ENCODE results near the gene ANKRD11.

The ANKRD11 gene

DNA sequence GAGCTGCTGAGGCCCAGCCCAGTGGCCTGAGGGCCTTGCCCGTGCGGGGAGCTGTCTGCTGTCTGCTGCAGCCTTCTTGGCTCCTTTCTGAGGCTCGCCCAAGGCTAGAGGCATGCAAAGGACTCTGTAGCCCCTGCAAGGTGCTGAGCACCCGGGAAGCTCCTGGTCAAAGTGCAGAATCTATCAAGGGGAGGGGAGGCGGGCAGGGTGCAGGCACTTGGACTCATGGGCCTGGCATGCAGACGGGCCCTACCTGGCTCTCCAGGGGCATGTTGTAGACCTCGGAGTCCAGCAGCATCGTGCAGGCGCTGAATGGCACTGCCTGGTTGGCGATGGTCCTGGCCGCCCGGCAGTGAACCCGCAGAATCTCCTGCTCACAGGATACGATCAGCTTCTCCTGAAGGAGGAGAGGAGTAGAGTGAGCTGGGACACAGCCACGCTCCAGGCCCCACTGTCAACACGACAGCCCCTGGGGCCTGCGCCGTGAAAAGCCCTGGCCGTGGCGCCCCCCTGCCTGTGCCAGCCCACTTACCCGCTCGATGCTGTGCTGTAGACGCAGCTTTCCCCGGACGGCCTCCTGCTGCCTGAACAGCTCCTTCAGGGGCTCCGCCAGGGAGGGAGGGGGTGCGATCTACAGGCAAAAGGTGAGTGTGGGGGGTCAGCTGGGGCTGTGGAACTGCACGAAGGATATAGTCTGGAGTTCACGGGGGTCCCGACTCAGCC is 215.6 kb downstream of the ANKRD11 start:
- H3K27ac ChIP-seq (ENCODE audit: low read depth, low read length), result no peak overlapping the region
- no peaks in the 10 kb centered on the region for H3K9me3 ChIP-seq (ENCODE audit: insufficient read depth, low read length)
- H3K27me3 ChIP-seq (ENCODE audit: low read length), result no peaks in the 10 kb centered on the region
- no peaks in the 10 kb centered on the region for H3K9me2 ChIP-seq (replicated peaks; ENCODE audit: insufficient read depth, low read length)
- H3K4me3 ChIP-seq (ENCODE audit: insufficient read depth, low read length, poor library complexity, severe bottlenecking), result no peak overlapping the region
- no peak overlapping the region for H3K9ac ChIP-seq (ENCODE audit: low read length)
- no peaks in the 10 kb centered on the region for H3K36me3 ChIP-seq (ENCODE audit: low read length)
- H3K79me2 ChIP-seq (ENCODE audit: insufficient read depth, low read length), result no peaks in the 10 kb centered on the region
- no peaks in the 10 kb centered on the region for H3F3A ChIP-seq (ENCODE audit: insufficient read depth)
- H2AFZ ChIP-seq (ENCODE audit: low read depth, low read length, severe bottlenecking), result no peak overlapping the region
- TF ChIP-seq, protein P1, sequence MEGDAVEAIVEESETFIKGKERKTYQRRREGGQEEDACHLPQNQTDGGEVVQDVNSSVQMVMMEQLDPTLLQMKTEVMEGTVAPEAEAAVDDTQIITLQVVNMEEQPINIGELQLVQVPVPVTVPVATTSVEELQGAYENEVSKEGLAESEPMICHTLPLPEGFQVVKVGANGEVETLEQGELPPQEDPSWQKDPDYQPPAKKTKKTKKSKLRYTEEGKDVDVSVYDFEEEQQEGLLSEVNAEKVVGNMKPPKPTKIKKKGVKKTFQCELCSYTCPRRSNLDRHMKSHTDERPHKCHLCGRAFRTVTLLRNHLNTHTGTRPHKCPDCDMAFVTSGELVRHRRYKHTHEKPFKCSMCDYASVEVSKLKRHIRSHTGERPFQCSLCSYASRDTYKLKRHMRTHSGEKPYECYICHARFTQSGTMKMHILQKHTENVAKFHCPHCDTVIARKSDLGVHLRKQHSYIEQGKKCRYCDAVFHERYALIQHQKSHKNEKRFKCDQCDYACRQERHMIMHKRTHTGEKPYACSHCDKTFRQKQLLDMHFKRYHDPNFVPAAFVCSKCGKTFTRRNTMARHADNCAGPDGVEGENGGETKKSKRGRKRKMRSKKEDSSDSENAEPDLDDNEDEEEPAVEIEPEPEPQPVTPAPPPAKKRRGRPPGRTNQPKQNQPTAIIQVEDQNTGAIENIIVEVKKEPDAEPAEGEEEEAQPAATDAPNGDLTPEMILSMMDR (IDR thresholded peaks at IDR 0.05; ENCODE audit: insufficient read depth, low read length, poor library complexity, severe bottlenecking), result no peak
- TF ChIP-seq EZH2phosphoT487 (conservative IDR thresholded peaks at IDR 0.05; ENCODE audit: low read length), result no peak
- no peak overlapping the region for H3K4me2 ChIP-seq (ENCODE audit: low read depth, low read length, poor library complexity, severe bottlenecking)
- H4K20me1 ChIP-seq (ENCODE audit: low read depth, low read length), result no peaks in the 10 kb centered on the region; the same call in 1 of the 2 replicates

- Histone ChIP-seq H3F3A (ENCODE audit: insufficient read depth) (no peaks in the 10 kb centered on the region), H3K4me2 (ENCODE audit: low read depth, low read length, poor library complexity, severe bottlenecking) (no peak overlapping the region), H3K4me3 (ENCODE audit: insufficient read depth, low read length, poor library complexity, severe bottlenecking) (no peak overlapping the region), H3K9me2 (replicated peaks; ENCODE audit: insufficient read depth, low read length) (no peaks in the 10 kb centered on the region), H4K20me1 (ENCODE audit: low read depth, low read length) (no peaks in the 10 kb centered on the region; the same call in 1 of the 2 replicates), H3K27me3 (ENCODE audit: low read length) (no peaks in the 10 kb centered on the region), H3K9ac (ENCODE audit: low read length) (no peak overlapping the region), H3K9me3 (ENCODE audit: insufficient read depth, low read length) (no peaks in the 10 kb centered on the region), H3K79me2 (ENCODE audit: insufficient read depth, low read length) (no peaks in the 10 kb centered on the region), H2AFZ (ENCODE audit: low read depth, low read length, severe bottlenecking) (no peak overlapping the region), H3K36me3 (ENCODE audit: low read length) (no peaks in the 10 kb centered on the region), H3K27ac (ENCODE audit: low read depth, low read length) (no peak overlapping the region)
- no peak for TF ChIP-seq EZH2phosphoT487 (conservative IDR thresholded peaks at IDR 0.05; ENCODE audit: low read length)
- TF ChIP-seq, protein P1 (IDR thresholded peaks at IDR 0.05; ENCODE audit: insufficient read depth, low read length, poor library complexity, severe bottlenecking), result no peak
Observed at GRCh38 chr16:89273741-89274472, 216.5 kb downstream of the ANKRD11 start.

- H4K20me1 ChIP-seq (ENCODE audit: low read depth, low read length), result no peaks in the 10 kb centered on the region; the same call in 1 of the 2 replicates
- H3K79me2 ChIP-seq (ENCODE audit: insufficient read depth, low read length), result no peaks in the 10 kb centered on the region
- H3K27me3 ChIP-seq (ENCODE audit: low read length), result no peaks in the 10 kb centered on the region
- H3K4me3 ChIP-seq (ENCODE audit: insufficient read depth, low read length, poor library complexity, severe bottlenecking), result no peak overlapping the region
- no peak overlapping the region for H3K9ac ChIP-seq (ENCODE audit: low read length)
- no peak overlapping the region for H2AFZ ChIP-seq (ENCODE audit: low read depth, low read length, severe bottlenecking)
- no peaks in the 10 kb centered on the region for H3K36me3 ChIP-seq (ENCODE audit: low read length)
- H3K9me2 ChIP-seq (replicated peaks; ENCODE audit: insufficient read depth, low read length), result no peaks in the 10 kb centered on the region
- no peaks in the 10 kb centered on the region for H3K9me3 ChIP-seq (ENCODE audit: insufficient read depth, low read length)
- H3F3A ChIP-seq (ENCODE audit: insufficient read depth), result no peaks in the 10 kb centered on the region
- H3K4me2 ChIP-seq (ENCODE audit: low read depth, low read length, poor library complexity, severe bottlenecking), result no peak overlapping the region
- no peak overlapping the region for H3K27ac ChIP-seq (ENCODE audit: low read depth, low read length)
- TF ChIP-seq, protein P1 (IDR thresholded peaks at IDR 0.05; ENCODE audit: insufficient read depth, low read length, poor library complexity, severe bottlenecking), result no peak
- TF ChIP-seq EZH2phosphoT487 (conservative IDR thresholded peaks at IDR 0.05; ENCODE audit: low read length), result no peak
Observed at GRCh38 chr16:89272631-89273030, 217.7 kb downstream of the ANKRD11 start.

Measured in SU-DHL-6 (cell line).